OCI-LY1 (cell line): ENCODE measurements around the gene VCAM1.

ENCODE experiments used
- H2AFZ ChIP-seq: fragments of 200-600 bp; sonication (generic), shearing (Covaris generic); 2 replicates; pipeline ENCODE4 v1.6.0; 2014; ENCODE audit warnings: antibody characterized with exemption, mild to moderate bottlenecking, low read length
- H3F3A ChIP-seq: fragments of 200-600 bp; sonication (generic), shearing (Covaris generic); 2 replicates; pipeline ENCODE4 v1.6.0; 2014; ENCODE audit warnings: mild to moderate bottlenecking, antibody characterized with exemption, low read length, moderate library complexity; ENCODE audit not compliant: insufficient read depth
- H3K27ac ChIP-seq: fragments of 200-600 bp; sonication (generic); 2 replicates; pipeline ENCODE4 v1.5.1; 2014; ENCODE audit warnings: low read length, mixed run types, mild to moderate bottlenecking, low read depth; ENCODE audit not compliant: poor library complexity, severe bottlenecking
- H3K27me3 ChIP-seq: fragments of 200-600 bp; sonication (generic); 2 replicates; pipeline ENCODE4 v1.6.0; 2014; ENCODE audit warnings: antibody characterized with exemption, mild to moderate bottlenecking, low read length, moderate library complexity; ENCODE audit not compliant: insufficient read depth
- H3K36me3 ChIP-seq: fragments of 200-600 bp; sonication (generic); 2 replicates; pipeline ENCODE4 v1.6.1; 2014; ENCODE audit warnings: mild to moderate bottlenecking, antibody characterized with exemption, low read length, moderate library complexity, mixed read lengths; ENCODE audit not compliant: insufficient read depth
- H3K4me1 ChIP-seq: fragments of 200-600 bp; sonication (generic); 2 replicates; pipeline ENCODE4 v1.5.1; 2014; ENCODE audit warnings: mild to moderate bottlenecking, low read length, moderate library complexity; ENCODE audit not compliant: insufficient read depth, severe bottlenecking
- H3K4me2 ChIP-seq: fragments of 200-600 bp; sonication (generic), shearing (Covaris generic); 2 replicates; pipeline ENCODE4 v1.6.1; 2014; ENCODE audit warnings: low read length
- H3K4me3 ChIP-seq: fragments of 200-600 bp; sonication (generic); 2 replicates; pipeline ENCODE4 v1.5.1; 2014; ENCODE audit warnings: low read length, low read depth, mild to moderate bottlenecking, mixed read lengths; ENCODE audit not compliant: poor library complexity, severe bottlenecking
- H3K79me2 ChIP-seq: fragments of 200-600 bp; shearing (Covaris generic); 2 replicates; pipeline ENCODE4 v1.6.1; 2016; ENCODE audit warnings: mixed run types, low read length, mixed read lengths; ENCODE audit not compliant: insufficient read depth
- H3K9ac ChIP-seq: fragments of 200-600 bp; sonication (generic), shearing (Covaris generic); 2 replicates; pipeline ENCODE4 v1.6.1; 2014; ENCODE audit warnings: mild to moderate bottlenecking, low read length, mixed read lengths
- H3K9me2 ChIP-seq: fragments of 200-600 bp; sonication (generic), shearing (Covaris generic); 2 replicates; pipeline ENCODE4 v1.6.1; 2014; ENCODE audit warnings: low read depth, mild to moderate bottlenecking, low read length, mixed read lengths
- H3K9me3 ChIP-seq: fragments of 200-600 bp; shearing (Covaris generic); 2 replicates; pipeline ENCODE4 v1.6.1; 2014; ENCODE audit warnings: low read length, mixed read lengths
- H4K20me1 ChIP-seq: fragments of 200-600 bp; sonication (generic), shearing (Covaris generic); 2 replicates; pipeline ENCODE4 v1.6.0; 2016; ENCODE audit warnings: mild to moderate bottlenecking, low read length; ENCODE audit not compliant: insufficient read depth
- CTCF ChIP-seq: fragments of 200-600 bp; sonication (generic), shearing (Covaris generic); IDR thresholded peaks from 2 replicates; pipeline ENCODE4 v1.5.1; 2017; ENCODE audit warnings: mild to moderate bottlenecking, antibody characterized with exemption, low read length, moderate library complexity, mixed read lengths
- EZH2 ChIP-seq: fragments of 200-600 bp; sonication (generic), shearing (Covaris generic); IDR thresholded peaks from 2 replicates; pipeline ENCODE4 v1.8.0; 2017; ENCODE audit warnings: borderline replicate concordance, mixed run types, mild to moderate bottlenecking, antibody characterized with exemption, low read length, moderate library complexity, mixed read lengths

VCAM1 gene

GRCh38 chr1:100706296-100706695, 13.2 kb upstream of the VCAM1 start:
- Histone ChIP-seq H2AFZ (no peak overlapping the region), H4K20me1 (no peaks in the 10 kb centered on the region), H3K79me2 (no peaks in the 10 kb centered on the region), H3K27me3 (no peaks in the 10 kb centered on the region), H3K9me2 (no peaks in the 10 kb centered on the region), H3K36me3 (no peaks in the 10 kb centered on the region), H3K4me2 (no peak overlapping the region), H3F3A (no peaks in the 10 kb centered on the region), H3K27ac (no peak overlapping the region), H3K9ac (no peak overlapping the region), H3K4me3 (no peak overlapping the region), H3K4me1 (no peaks in the 10 kb centered on the region), H3K9me3 (no peaks in the 10 kb centered on the region)
- TF ChIP-seq CTCF (no peak), EZH2 (no peak)

- Histone ChIP-seq H3F3A (no peaks in the 10 kb centered on the region), H3K4me1 (no peaks in the 10 kb centered on the region), H3K4me3 (no peak overlapping the region), H4K20me1 (no peaks in the 10 kb centered on the region), H3K9ac (no peak overlapping the region), H2AFZ (no peak overlapping the region), H3K9me3 (no peaks in the 10 kb centered on the region), H3K27ac (no peak overlapping the region), H3K36me3 (no peaks in the 10 kb centered on the region), H3K79me2 (no peaks in the 10 kb centered on the region), H3K27me3 (no peaks in the 10 kb centered on the region), H3K4me2 (no peak overlapping the region), H3K9me2 (no peaks in the 10 kb centered on the region)
- TF ChIP-seq CTCF: no peak
- no peak for TF ChIP-seq EZH2
These were observed 12.7 kb upstream of the VCAM1 start for GRCh38 chr1:100706856-100707255.

GRCh38 chr1:100708476-100709062, 11.0 kb upstream of the VCAM1 start:
- Histone ChIP-seq H3K27me3 (no peaks in the 10 kb centered on the region), H2AFZ (no peak overlapping the region), H3K9me2 (no peaks in the 10 kb centered on the region), H3K27ac (no peak overlapping the region), H3K4me3 (no peak overlapping the region), H3K4me2 (no peak overlapping the region), H4K20me1 (no peaks in the 10 kb centered on the region), H3K9me3 (no peaks in the 10 kb centered on the region), H3K4me1 (no peaks in the 10 kb centered on the region), H3F3A (no peaks in the 10 kb centered on the region), H3K79me2 (no peaks in the 10 kb centered on the region), H3K36me3 (no peaks in the 10 kb centered on the region), H3K9ac (no peak overlapping the region)
- no peak for TF ChIP-seq EZH2
- TF ChIP-seq CTCF: no peak
